Activated CD4-positive, alpha-beta T cell treated with anti-CD3 and anti-CD28 coated beads for 36 hours (primary cell): ENCODE data around the gene ZNRF4. TPM values are rescaled to one million over a fixed set of nuclear protein-coding genes. Genes with fewer than 3 reads are reported as not detected.
"Not testable (repeated sequence)": the region's sequence is repeated elsewhere in the genome, so short reads cannot be mapped to it uniquely, and the experiment has no call there.

Source experiments
- ATAC-seq: fragments of 200-7000 bp; cut with Tn5 transposase; one replicate; pipeline ENCODE4 v1.10.0; 2021; ENCODE audit warnings: mild to moderate bottlenecking, moderate library complexity
- CTCF ChIA-PET: fragments of 350-600 bp; sonication (Branson Sonifier 250); formaldehyde crosslinking; loops from one replicate; lab custom pipeline; 2021; ENCODE audit warnings: antibody characterized with exemption; lab: Charles Lee
- POLR2A ChIA-PET: fragments of 350-600 bp; sonication (Branson Sonifier 250); formaldehyde crosslinking; loops from one replicate; lab custom pipeline; 2021; ENCODE audit warnings: antibody characterized with exemption, inconsistent platforms; lab: Charles Lee
- DNase-seq: peaks from one replicate; pipeline ENCODE4 v3.0.0-alpha.2; 2020
- H3K27ac Mint-ChIP-seq: one replicate; pipeline ENCODE4 v1.8.0; 2021; ENCODE audit warnings: mixed read lengths
- H3K27me3 Mint-ChIP-seq: one replicate; pipeline ENCODE4 v1.8.0; 2021; ENCODE audit warnings: mixed read lengths
- H3K36me3 Mint-ChIP-seq: one replicate; pipeline ENCODE4 v1.8.0; 2021; ENCODE audit warnings: low read depth, mixed read lengths
- H3K4me1 Mint-ChIP-seq: one replicate; pipeline ENCODE4 v1.8.0; 2021; ENCODE audit warnings: mixed read lengths
- H3K4me3 Mint-ChIP-seq: one replicate; pipeline ENCODE4 v1.8.0; 2021; ENCODE audit warnings: mild to moderate bottlenecking, moderate library complexity, mixed read lengths
- H3K9me3 Mint-ChIP-seq: one replicate; pipeline ENCODE4 v1.8.0; 2021; ENCODE audit warnings: low read depth, mixed read lengths
- intact Hi-C, 2 experiments: fragments of 100-400 bp; cut with DNase I in 1 of 2; cut with micrococcal nuclease in 1 of 2; formaldehyde crosslinking; loops; one replicate each; pipeline versions ENCODE4 v1.14.2 to v1.15.1; 2022 to 2024; cut with DNase I, micrococcal nuclease
- total RNA-seq, 2 experiments: library from RNA; stranded (reverse); gene quantifications; one replicate each; pipeline ENCODE4 v1.2.3, GENCODE V29; 2021

The ZNRF4 gene
- total RNA-seq, 2 experiments from 2014 or later, result not detected

DNA sequence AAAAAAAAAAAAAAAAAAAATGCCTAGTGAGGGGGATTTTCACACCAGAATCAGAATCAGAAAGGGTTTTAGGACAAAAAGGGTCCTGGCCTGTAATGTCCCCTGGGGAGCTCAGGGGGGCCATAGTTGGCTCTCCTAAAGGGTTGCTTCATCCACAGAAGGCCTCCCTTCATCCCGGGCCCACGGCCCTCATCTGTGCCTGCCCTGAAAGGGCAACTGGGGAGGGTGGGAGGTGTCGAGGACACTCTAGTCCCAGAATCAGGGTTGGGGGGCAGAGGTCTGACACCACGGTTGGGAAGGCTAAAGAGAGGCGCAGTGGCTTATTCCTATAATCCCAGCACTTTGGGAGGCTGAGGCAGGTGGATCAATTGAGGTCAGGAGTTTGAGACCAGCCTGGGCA is 22.5 kb upstream of the ZNRF4 start:
- ChIA-PET CTCF (no interaction called here), POLR2A (interaction anchor here (0.6 kb wide), 1 partner anchor 92 kb away, joined by 6 read pairs; no protein-coding TSS in a partner anchor)
- ATAC-seq, result no peak
- H3K27ac Mint-ChIP-seq, result no peak overlapping the region
- no peaks in the 10 kb centered on the region for H3K36me3 Mint-ChIP-seq
- DNase-seq, result no peak
- peaks cover 30% of the 10 kb centered on the region for H3K27me3 Mint-ChIP-seq
- peaks cover 12% of the 10 kb centered on the region for H3K4me1 Mint-ChIP-seq
- H3K4me3 Mint-ChIP-seq, result no peak overlapping the region
- intact Hi-C loops, result no loop called here
- H3K9me3 Mint-ChIP-seq, result no peaks in the 10 kb centered on the region

DNA sequence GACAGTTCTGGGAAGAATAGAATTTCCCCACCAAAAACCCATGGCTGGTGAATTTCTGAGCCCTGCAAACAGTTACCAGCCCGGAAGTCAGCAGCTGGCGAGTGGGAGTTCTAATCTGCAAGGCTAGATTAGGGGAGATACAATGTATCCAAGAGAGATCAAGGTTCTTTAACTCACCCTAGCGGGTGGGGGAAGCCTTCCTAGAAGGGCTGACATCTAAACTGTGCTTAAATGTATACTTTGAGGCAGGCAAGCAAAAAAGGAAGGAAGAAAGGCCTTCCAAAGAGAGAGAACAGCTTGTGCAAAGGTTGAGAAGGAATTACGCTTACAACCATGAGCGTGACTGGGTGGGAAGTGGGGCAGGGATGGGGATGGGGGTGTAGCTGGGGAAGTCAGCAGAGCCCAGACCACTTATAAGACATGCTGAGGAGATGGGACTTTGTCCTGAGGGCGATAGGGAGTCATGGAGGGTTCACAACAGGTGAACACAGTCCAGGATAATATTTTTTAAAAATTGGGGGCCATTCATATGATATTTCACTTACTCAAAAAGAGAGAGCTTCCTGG is 20.8 kb upstream of the ZNRF4 start:
- intact Hi-C loops, result no loop called here
- H3K9me3 Mint-ChIP-seq, result no peaks in the 10 kb centered on the region
- H3K36me3 Mint-ChIP-seq, result no peaks in the 10 kb centered on the region
- ChIA-PET CTCF (interaction anchor here (0.6 kb wide), 1 partner anchor 15 kb away, joined by 4 read pairs; no protein-coding TSS in a partner anchor), POLR2A (interaction anchor here (0.6 kb wide), 1 partner anchor 1043 kb away, joined by 4 read pairs; no protein-coding TSS in a partner anchor)
- peaks cover 12% of the 10 kb centered on the region for H3K4me1 Mint-ChIP-seq
- H3K27ac Mint-ChIP-seq, result no peak overlapping the region
- peaks cover 36% of the 10 kb centered on the region for H3K27me3 Mint-ChIP-seq
- no peak for ATAC-seq
- DNase-seq, result no peak
- H3K4me3 Mint-ChIP-seq, result no peak overlapping the region

DNA sequence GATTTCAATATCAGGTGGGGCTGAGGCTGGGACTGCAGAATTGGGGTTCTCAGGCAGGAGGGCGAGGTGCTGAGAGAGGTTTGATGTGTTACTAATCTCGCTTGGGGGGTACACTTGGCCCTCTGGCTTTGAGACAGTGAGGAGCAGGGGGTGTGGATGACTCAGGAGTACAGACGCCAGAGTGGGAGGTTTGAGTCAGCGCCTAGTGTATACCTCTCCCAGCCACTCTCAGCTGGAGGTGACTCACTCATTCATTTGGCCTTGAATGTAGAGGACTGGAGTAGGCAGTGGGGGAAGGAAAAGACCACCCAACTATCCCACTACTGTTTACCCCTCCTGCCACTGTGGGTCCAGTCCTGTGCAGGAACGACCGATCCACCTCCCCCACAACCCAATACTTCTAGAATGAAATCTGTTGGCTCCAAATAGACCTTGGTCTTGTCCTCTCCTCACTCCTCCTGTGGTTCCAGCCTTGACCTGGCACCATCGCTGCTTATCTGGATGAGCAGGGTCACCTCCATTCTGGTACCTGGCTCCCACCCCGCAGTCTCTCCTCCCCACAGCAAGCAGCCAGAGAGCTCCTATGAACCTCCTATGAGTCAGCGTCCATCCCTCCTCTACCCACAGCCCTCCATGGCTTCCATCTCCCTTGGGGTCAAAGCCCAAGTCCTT is 20.1 kb upstream of the ZNRF4 start:
- H3K27ac Mint-ChIP-seq, result no peak overlapping the region
- ATAC-seq (peak; percentile 99), DNase-seq (peak; percentile 82)
- peaks cover 36% of the 10 kb centered on the region for H3K27me3 Mint-ChIP-seq
- H3K9me3 Mint-ChIP-seq, result no peaks in the 10 kb centered on the region
- H3K4me3 Mint-ChIP-seq, result no peak overlapping the region
- peaks cover 12% of the 10 kb centered on the region for H3K4me1 Mint-ChIP-seq
- no peaks in the 10 kb centered on the region for H3K36me3 Mint-ChIP-seq
- intact Hi-C loops, result no loop called here
- ChIA-PET CTCF (interaction anchor here (0.6 kb wide), 1 partner anchor 15 kb away, joined by 4 read pairs; no protein-coding TSS in a partner anchor), POLR2A (no interaction called here)

DNA sequence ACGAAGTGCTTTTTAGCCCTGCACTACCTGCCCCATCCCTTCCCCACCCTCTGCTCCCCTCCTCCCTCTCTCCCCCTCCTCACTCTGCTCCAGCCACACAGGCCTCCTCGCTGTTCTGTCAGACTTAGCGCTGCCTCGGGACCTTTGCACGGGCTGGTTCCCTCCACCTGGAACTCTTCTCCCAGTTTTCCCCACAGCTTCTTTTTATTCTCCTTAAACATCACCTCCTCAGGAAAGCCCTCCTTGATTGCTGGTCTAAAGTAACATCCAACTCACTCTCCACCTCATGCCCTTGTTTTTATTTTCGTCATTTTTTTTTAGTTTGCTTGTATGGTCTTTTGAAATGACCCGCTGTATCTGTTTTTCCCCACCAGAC is 19.6 kb upstream of the ZNRF4 start:
- Mint-ChIP-seq H3K4me1 (peaks cover 12% of the 10 kb centered on the region), H3K9me3 (no peaks in the 10 kb centered on the region), H3K27ac (no peak overlapping the region), H3K27me3 (peaks cover 35% of the 10 kb centered on the region), H3K4me3 (no peak overlapping the region), H3K36me3 (no peaks in the 10 kb centered on the region)
- ChIA-PET POLR2A (no interaction called here), CTCF (no interaction called here)
- intact Hi-C loops, result no loop called here
- DNase-seq (no peak), ATAC-seq (no peak)

DNA sequence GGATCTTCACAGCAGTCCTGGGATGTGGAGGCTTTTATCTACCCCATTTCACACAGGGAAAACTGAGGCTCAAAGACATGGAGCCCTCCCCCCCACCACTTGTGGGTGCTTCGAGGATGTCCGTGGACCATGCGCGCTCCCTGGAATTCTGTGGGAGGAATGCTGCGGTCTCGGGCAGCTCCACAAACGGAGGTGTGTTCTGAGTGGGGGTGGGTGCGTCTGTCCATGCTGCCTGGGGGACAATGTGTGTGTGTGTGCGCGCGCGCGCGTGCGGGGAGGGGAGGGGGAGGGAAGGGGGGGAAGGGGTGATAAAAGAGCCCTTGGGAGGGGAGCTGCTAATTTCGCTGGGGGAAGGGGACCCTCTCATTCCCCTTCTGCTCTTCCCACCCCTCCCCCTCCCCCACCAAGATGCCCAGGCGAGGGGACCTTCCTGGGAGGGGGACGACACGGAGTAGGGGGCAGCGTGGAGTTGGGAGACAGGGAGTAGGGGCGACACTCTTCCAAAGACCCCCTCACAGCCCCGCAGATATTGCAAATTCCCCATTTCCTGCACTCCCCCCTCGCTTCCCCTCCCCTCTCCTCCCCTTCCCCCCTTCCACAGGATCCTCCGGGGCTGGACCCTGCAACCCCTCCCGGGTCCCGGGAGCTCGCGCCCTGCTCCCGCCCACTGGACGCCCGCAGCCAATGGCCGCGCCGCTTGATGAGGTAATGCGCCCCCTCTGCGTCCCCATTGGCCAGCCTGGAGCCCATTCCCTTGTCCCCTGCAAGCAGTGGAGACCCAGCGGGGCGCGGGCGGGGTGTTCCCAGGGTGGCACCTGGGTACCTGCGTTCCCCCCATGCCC is 18.9 kb upstream of the ZNRF4 start:
- Mint-ChIP-seq H3K9me3 (no peaks in the 10 kb centered on the region), H3K27me3 (peaks cover 37% of the 10 kb centered on the region)

DNA sequence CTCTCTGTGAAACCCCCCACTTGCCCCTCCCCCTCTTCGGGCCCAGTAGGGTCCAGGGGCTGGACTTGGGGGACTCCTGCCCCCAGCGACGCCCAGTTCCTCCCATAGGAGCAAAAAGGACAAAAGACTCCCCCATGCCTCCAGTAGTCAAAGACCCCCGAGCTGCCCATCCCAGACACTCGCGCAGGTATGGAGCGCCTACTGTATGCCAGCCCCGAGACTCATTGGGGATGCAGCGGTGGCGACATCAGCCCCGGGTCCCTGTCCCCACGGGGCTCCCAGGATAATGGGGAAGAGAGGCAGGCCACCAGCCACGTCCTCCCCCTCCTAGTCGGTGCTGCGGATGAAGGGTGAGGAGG is 18.3 kb upstream of the ZNRF4 start:
- ATAC-seq, result no peak
- Mint-ChIP-seq H3K27me3 (peaks cover 36% of the 10 kb centered on the region), H3K4me3 (no peak overlapping the region), H3K4me1 (peaks cover 12% of the 10 kb centered on the region), H3K9me3 (no peaks in the 10 kb centered on the region), H3K27ac (no peak overlapping the region), H3K36me3 (no peaks in the 10 kb centered on the region)
- ChIA-PET CTCF (no interaction called here), POLR2A (no interaction called here)
- DNase-seq, result no peak
- intact Hi-C loops, result no loop called here

More for the DNA sequence above, 18.9 kb upstream of the ZNRF4 start:
- intact Hi-C loops, result no loop called here
- ChIA-PET POLR2A (no interaction called here), CTCF (no interaction called here)
- Mint-ChIP-seq H3K36me3 (no peaks in the 10 kb centered on the region), H3K4me3 (no peak overlapping the region), H3K27ac (no peak overlapping the region), H3K4me1 (peaks cover 12% of the 10 kb centered on the region)
- peak; percentile 27 for DNase-seq
- ATAC-seq, result no peak

DNA sequence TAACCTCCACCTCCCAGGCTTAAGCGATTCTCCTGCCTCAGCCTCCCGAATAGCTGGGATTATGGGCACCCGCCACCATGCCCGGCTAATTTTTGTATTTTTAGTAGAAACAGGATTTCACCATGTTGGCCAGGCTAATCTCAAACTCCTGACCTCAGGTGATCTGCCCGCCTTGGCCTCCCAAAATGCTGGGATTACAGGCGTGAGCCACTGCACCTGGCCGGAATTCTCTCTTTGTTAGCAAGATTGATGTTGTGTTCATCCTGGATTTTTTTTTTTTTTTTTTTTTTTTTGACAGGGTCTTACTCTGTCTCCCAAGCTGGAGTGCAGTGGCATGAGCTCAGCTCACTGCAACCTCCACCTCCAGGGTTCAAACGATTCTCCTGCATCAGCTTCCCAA is 16.5 kb upstream of the ZNRF4 start:
- Mint-ChIP-seq H3K27me3 (peaks cover 35% of the 10 kb centered on the region), H3K4me1 (peaks cover 12% of the 10 kb centered on the region)
- intact Hi-C loops, CTCF ChIA-PET, H3K4me3 Mint-ChIP-seq, H3K27ac Mint-ChIP-seq, H3K36me3 Mint-ChIP-seq, POLR2A ChIA-PET, DNase-seq, H3K9me3 Mint-ChIP-seq, ATAC-seq: not testable (repeated sequence)

DNA sequence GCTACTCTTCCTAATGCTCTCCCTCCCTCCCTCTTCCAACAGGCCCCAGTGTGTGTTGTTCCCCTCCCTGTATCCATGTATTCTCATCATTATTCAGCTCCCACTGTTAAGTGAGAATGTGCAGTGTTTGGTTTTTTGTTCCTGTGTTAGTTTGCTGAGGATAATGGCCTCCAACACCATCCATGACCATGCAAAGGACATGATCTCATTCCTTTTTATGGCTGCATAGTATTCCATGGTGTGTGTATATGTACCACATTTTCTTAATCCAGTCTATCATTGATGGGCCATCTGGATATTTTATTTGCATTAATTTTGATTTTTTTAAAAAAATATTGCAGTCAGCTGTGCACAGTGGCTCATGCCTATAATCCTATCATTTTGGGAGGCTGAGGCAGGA is 15.8 kb upstream of the ZNRF4 start:
- Mint-ChIP-seq H3K27me3 (peaks cover 33% of the 10 kb centered on the region), H3K4me3 (no peak overlapping the region), H3K9me3 (no peaks in the 10 kb centered on the region), H3K36me3 (no peaks in the 10 kb centered on the region), H3K4me1 (peaks cover 10% of the 10 kb centered on the region), H3K27ac (no peak overlapping the region)
- DNase-seq (no peak), ATAC-seq (no peak)
- intact Hi-C loops, result no loop called here
- CTCF ChIA-PET, result interaction anchor here (0.6 kb wide), 1 partner anchor 98 kb away, joined by 3 read pairs; no protein-coding TSS in a partner anchor
- POLR2A ChIA-PET, result no interaction called here

DNA sequence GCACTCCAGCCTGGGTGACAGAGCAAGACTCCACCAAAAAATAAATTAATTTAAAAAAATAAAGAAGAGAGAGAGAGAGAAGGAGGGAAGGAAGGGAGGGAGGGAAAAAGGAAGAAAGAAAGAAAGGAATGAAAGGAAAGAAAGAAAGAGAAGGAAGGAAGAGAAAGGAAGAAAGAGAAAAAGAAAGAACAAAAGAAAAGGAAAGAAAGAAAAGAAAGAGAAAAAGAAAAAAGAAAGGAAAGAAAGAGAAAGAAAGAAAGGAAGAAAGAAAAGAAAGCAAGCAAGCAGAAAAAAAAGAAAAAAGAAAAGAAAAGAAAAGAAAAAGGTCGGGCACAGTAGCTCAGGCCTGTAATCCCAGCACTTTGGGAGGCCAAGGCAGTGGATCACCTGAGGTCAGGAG is 14.9 kb upstream of the ZNRF4 start:
- Mint-ChIP-seq H3K27me3 (peaks cover 28% of the 10 kb centered on the region), H3K4me3 (no peak overlapping the region), H3K36me3 (no peaks in the 10 kb centered on the region), H3K9me3 (no peaks in the 10 kb centered on the region), H3K4me1 (peaks cover 1% of the 10 kb centered on the region), H3K27ac (no peak overlapping the region)
- no peak for DNase-seq
- intact Hi-C loops, result no loop called here
- ATAC-seq, result no peak
- ChIA-PET POLR2A (no interaction called here), CTCF (interaction anchor here (0.7 kb wide), 1 partner anchor 105 kb away, joined by 3 read pairs; no protein-coding TSS in a partner anchor)

DNA sequence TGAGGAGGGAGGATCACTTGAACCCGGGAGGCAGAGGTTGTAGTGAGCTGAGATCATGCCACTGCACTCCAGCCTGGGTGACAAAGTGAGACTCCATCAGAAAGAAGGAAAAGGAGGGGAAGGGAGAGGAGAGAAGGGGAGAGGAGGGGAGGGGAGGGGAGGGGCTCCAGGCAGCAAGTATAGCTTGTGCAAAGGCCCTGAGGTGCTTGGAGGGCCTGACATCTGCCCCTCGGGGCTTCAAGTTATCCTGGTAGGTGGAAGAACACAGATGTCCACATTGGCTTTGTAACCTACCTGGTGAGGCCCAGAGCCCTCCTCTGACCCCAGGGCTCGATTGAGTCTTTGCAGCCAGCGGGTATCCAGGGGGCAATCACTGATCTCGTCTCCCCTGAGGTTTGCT is 11.5 kb upstream of the ZNRF4 start:
- Mint-ChIP-seq H3K27ac (no peak overlapping the region), H3K4me1 (no peaks in the 10 kb centered on the region), H3K27me3 (peaks cover 23% of the 10 kb centered on the region), H3K9me3 (no peaks in the 10 kb centered on the region), H3K36me3 (no peaks in the 10 kb centered on the region), H3K4me3 (no peak overlapping the region)
- DNase-seq (no peak), ATAC-seq (no peak)
- CTCF ChIA-PET, result interaction anchor here (0.6 kb wide), 1 partner anchor 217 kb away, joined by 3 read pairs; no protein-coding TSS in a partner anchor
- POLR2A ChIA-PET, result no interaction called here
- intact Hi-C loops, result no loop called here

DNA sequence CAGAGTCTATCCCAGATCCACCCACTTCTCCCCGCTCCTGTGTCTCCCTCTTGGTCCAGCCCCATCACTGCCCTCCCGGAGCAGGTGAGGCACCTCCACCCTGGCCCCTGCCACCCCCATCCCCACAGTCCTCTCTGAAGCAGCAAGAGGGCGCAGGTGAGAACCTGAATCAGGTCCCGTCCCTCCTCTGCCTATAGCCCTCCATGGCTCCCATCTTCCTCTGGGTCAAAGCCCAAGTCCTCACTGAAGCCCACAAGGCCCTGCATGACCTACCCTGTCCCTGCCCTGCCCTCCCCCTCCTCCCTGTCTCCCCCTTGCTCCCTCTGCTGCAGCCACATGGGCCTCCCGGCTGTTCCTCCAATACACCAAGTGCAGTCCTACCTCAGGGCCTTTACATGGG is 10.8 kb upstream of the ZNRF4 start:
- H3K9me3 Mint-ChIP-seq, result no peaks in the 10 kb centered on the region
- H3K4me3 Mint-ChIP-seq, result no peak overlapping the region
- intact Hi-C loops, result no loop called here
- H3K4me1 Mint-ChIP-seq, result no peaks in the 10 kb centered on the region
- DNase-seq (no peak), ATAC-seq (no peak)
- no peak overlapping the region for H3K27ac Mint-ChIP-seq
- H3K36me3 Mint-ChIP-seq, result no peaks in the 10 kb centered on the region
- peaks cover 22% of the 10 kb centered on the region for H3K27me3 Mint-ChIP-seq
- ChIA-PET POLR2A (no interaction called here), CTCF (interaction anchor here (0.7 kb wide), 1 partner anchor 264 kb away, joined by 5 read pairs; no protein-coding TSS in a partner anchor)
